CD4-positive, alpha-beta memory T cell (primary cell): Measurements from ENCODE around the gene CHD9. TPM values are rescaled to one million over a fixed set of nuclear protein-coding genes. Genes with fewer than 3 reads are reported as not detected.

ENCODE experiments used
- CTCF ChIA-PET: fragments of 350-600 bp; sonication (Branson Sonifier 250); formaldehyde crosslinking; loops from one replicate; lab custom pipeline; 2021; ENCODE audit warnings: inconsistent platforms; ENCODE audit not compliant: partially characterized antibody; lab: Charles Lee
- POLR2A ChIA-PET: fragments of 350-600 bp; sonication (Branson Sonifier 250); formaldehyde crosslinking; loops from one replicate; lab custom pipeline; 2021; ENCODE audit not compliant: partially characterized antibody; lab: Charles Lee
- DNase-seq, 5 donors: peaks; one replicate each; pipeline versions ENCODE4 v3.0.0 to v3.0.0-alpha.2; 2020 to 2022; ENCODE audit warnings: mixed read lengths in 1 of 5
- H3K27ac ChIP-seq: one replicate; pipeline ENCODE4 v1.7.0; 2013; ENCODE audit warnings: low read depth, low read length
- H3K27me3 ChIP-seq: 2 replicates; pipeline ENCODE4 v1.7.0; 2013; ENCODE audit warnings: mild to moderate bottlenecking, low read length, moderate library complexity; ENCODE audit not compliant: insufficient read depth
- H3K36me3 ChIP-seq: 2 replicates; pipeline ENCODE4 v1.7.0; 2013; ENCODE audit warnings: mild to moderate bottlenecking, low read length, moderate library complexity; ENCODE audit not compliant: insufficient read depth
- H3K4me1 ChIP-seq: 2 replicates; pipeline ENCODE4 v1.7.0; 2013; ENCODE audit warnings: mild to moderate bottlenecking, low read length, moderate library complexity; ENCODE audit not compliant: insufficient read depth
- H3K4me3 ChIP-seq, 2 donors: one replicate each; pipeline ENCODE4 v1.7.0; 2013; ENCODE audit warnings: low read length in 2 of 2, mild to moderate bottlenecking in 1 of 2
- H3K9me3 ChIP-seq, 2 donors: one replicate each; pipeline ENCODE4 v1.7.0; 2013; ENCODE audit warnings: low read length in 2 of 2, control low read depth in 1 of 2; ENCODE audit not compliant: control insufficient read depth in 1 of 2
- H3K27ac Mint-ChIP-seq, 7 donors: one replicate each; pipeline ENCODE4 v1.8.0; 2020 to 2021; ENCODE audit warnings: mixed read lengths in 7 of 7, mild to moderate bottlenecking in 6 of 7, inconsistent platforms in 3 of 7, moderate library complexity in 3 of 7
- H3K27me3 Mint-ChIP-seq, 2 donors: one replicate each; pipeline ENCODE4 v1.8.0; 2020 to 2021; ENCODE audit warnings: mixed read lengths in 2 of 2
- H3K36me3 Mint-ChIP-seq, 2 donors: one replicate each; pipeline ENCODE4 v1.8.0; 2020 to 2021; ENCODE audit warnings: mixed read lengths in 2 of 2, inconsistent platforms in 1 of 2, mild to moderate bottlenecking in 1 of 2
- H3K4me1 Mint-ChIP-seq, 4 donors: one replicate each; pipeline ENCODE4 v1.8.0; 2020 to 2021; ENCODE audit warnings: mixed read lengths in 4 of 4, mild to moderate bottlenecking in 1 of 4
- H3K4me3 Mint-ChIP-seq, 8 donors: one replicate each; pipeline ENCODE4 v1.8.0; 2020 to 2021; ENCODE audit warnings: mixed read lengths in 8 of 8, mild to moderate bottlenecking in 7 of 8, moderate library complexity in 6 of 8, inconsistent platforms in 3 of 8
- H3K9me3 Mint-ChIP-seq, 8 donors: one replicate each; pipeline ENCODE4 v1.8.0; 2020 to 2021; ENCODE audit warnings: mixed read lengths in 8 of 8, mild to moderate bottlenecking in 5 of 8, inconsistent platforms in 3 of 8, moderate library complexity in 1 of 8
- intact Hi-C: fragments of 100-400 bp; cut with micrococcal nuclease; formaldehyde crosslinking; loops from one replicate; pipeline ENCODE4 v1.15.1; 2023
- polyA plus RNA-seq, 2 donors: library from polyadenylated mRNA; unstranded; fragments of 300-500 nt; fragmentation: Illumina TruSeq; gene quantifications; one replicate each; pipeline ENCODE4 v1.2.3, GENCODE V29; 2021
- total RNA-seq, 2 experiments: library from RNA; stranded (reverse); gene quantifications; one replicate each; pipeline ENCODE4 v1.2.3, GENCODE V29; 2021

The CHD9 gene
- total and polyA plus RNA-seq, 4 experiments from 2014 or later: 22.9 to 49.7 (median 39.5) TPM

DNA sequence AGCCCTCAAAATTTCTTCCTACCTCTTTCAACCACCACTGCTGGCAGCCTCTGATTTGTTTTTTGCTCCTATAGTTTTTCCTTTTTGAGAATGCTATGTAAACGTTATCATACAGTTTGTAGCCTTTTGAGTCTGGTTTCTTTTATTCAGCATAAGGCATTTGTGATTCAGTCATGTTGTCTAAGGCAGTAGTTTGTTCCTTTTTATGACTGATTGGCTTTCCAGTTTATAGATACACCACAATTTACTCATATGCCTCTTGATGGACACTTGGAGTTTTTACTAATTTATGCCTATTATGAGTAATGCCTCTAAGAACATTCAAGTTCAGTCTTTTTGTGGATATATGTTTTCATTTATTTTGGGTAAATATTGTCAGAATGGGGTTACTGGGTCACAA, 136.6 kb downstream of the CHD9 start:
- H3K27ac Mint-ChIP-seq: no peak overlapping the region
- intact Hi-C loops: no loop called here
- POLR2A ChIA-PET: no interaction called here
- no peak overlapping the region for H3K27ac ChIP-seq
- no peak overlapping the region for H3K4me3 Mint-ChIP-seq
- H3K4me1 ChIP-seq: no peaks in the 10 kb centered on the region
- H3K9me3 Mint-ChIP-seq: peaks cover under 1 to 8% (median 4%) of the 10 kb centered on the region in 8 donors
- CTCF ChIA-PET: no interaction called here
- no peaks in the 10 kb centered on the region for H3K27me3 ChIP-seq
- peaks cover 7 to 11% of the 10 kb centered on the region in 2 donors for H3K36me3 Mint-ChIP-seq
- H3K4me3 ChIP-seq: no peak overlapping the region
- H3K4me1 Mint-ChIP-seq: peaks cover 0 to 10% (median 2%) of the 10 kb centered on the region in 4 donors
- no peaks in the 10 kb centered on the region for H3K36me3 ChIP-seq
- H3K9me3 ChIP-seq: no peaks in the 10 kb centered on the region
- no peaks in the 10 kb centered on the region for H3K27me3 Mint-ChIP-seq
- DNase-seq: no peak

DNA sequence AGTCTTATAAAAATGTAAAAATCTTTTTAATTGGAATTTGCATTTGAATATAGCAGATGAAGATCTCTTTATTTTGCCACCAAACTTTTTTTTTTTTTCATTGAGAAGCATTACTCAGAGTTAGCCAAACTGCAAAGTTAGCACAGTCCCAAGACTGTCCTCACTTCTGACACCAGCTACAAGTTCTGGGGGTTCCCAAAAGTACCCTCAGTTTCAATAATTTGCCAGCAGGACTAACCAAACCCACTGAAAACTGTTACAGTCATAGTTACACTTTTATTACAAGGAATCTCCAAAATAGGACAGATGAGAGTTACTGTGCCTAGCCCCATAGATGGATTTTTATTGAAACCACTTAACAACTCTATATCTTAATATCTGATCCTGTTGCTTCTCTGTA, 144.1 kb downstream of the CHD9 start:
- Histone ChIP-seq H3K27me3 (no peaks in the 10 kb centered on the region), H3K4me1 (no peaks in the 10 kb centered on the region), H3K9me3 (no peaks in the 10 kb centered on the region), H3K36me3 (no peaks in the 10 kb centered on the region), H3K27ac (no peak overlapping the region), H3K4me3 (no peak overlapping the region)
- intact Hi-C loops: no loop called here
- H3K27ac Mint-ChIP-seq: no peak overlapping the region
- ChIA-PET CTCF (no interaction called here), POLR2A (no interaction called here)
- no peaks in the 10 kb centered on the region for H3K27me3 Mint-ChIP-seq
- H3K36me3 Mint-ChIP-seq: peaks cover 7 to 13% of the 10 kb centered on the region in 2 donors
- peaks cover 0 to 2% (median 0%) of the 10 kb centered on the region in 8 donors for H3K9me3 Mint-ChIP-seq
- no peak for DNase-seq
- no peak overlapping the region for H3K4me3 Mint-ChIP-seq
- peaks cover 0 to 8% (median 8%) of the 10 kb centered on the region in 4 donors for H3K4me1 Mint-ChIP-seq

DNA sequence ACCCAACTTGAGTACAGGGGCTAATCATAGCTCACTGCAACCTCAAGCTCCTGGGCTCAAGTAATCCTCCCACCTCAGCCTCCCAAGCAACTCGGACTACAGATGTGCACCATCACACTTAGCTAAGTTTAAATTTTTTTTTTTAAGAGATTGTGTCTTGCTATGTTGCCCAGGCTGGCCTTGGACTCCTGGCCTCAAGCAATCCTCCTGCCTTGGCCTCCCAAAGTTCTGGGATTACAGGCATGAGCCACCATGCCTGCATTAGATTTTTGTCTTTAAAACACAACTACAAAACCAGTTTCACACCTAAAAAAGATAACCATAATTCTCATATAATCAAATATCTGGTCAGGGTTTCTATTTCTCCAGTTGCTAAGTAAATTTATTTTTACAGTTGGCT, 147.1 kb downstream of the CHD9 start:
- H3K27ac Mint-ChIP-seq: peak overlapping the region in 1 of 7 donors; percentile 33

DNA sequence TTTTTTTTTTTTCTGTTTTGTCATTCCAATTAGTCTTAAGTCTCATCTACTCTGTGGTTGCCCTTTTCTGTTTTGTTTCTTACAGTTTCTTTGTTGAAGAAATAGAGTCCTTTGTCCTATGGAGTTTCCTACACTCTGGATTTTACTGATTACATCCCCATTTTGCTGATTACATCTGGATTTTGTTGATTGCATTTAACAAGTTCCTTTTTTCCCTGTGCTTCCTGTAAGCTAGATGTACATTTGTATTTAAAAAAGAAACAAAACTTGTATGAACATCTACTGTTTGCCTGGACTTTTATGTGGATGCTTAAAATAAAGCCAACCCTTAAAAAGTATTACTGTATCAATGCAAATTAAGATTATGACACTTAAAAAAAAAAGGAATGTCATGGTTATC, 147.6 kb downstream of the CHD9 start:
- intact Hi-C loops: no loop called here
- POLR2A ChIA-PET: no interaction called here
- CTCF ChIA-PET: no interaction called here
- no peaks in the 10 kb centered on the region for H3K27me3 Mint-ChIP-seq
- H3K27ac ChIP-seq: no peak overlapping the region
- DNase-seq: no peak
- H3K4me1 ChIP-seq: no peaks in the 10 kb centered on the region
- H3K4me1 Mint-ChIP-seq: peaks cover 6 to 13% (median 9%) of the 10 kb centered on the region in 4 donors
- H3K27ac Mint-ChIP-seq: no peak overlapping the region
- H3K4me3 ChIP-seq: no peak overlapping the region
- H3K9me3 ChIP-seq: no peaks in the 10 kb centered on the region
- no peaks in the 10 kb centered on the region for H3K36me3 ChIP-seq
- no peak overlapping the region for H3K4me3 Mint-ChIP-seq
- H3K9me3 Mint-ChIP-seq: no peaks in the 10 kb centered on the region
- no peaks in the 10 kb centered on the region for H3K27me3 ChIP-seq
- H3K36me3 Mint-ChIP-seq: peaks cover 5 to 10% of the 10 kb centered on the region in 2 donors

More for the DNA sequence above, 147.1 kb downstream of the CHD9 start:
- POLR2A ChIA-PET: no interaction called here
- Histone ChIP-seq H3K27me3 (no peaks in the 10 kb centered on the region), H3K36me3 (no peaks in the 10 kb centered on the region), H3K27ac (no peak overlapping the region), H3K4me3 (no peak overlapping the region), H3K9me3 (no peaks in the 10 kb centered on the region), H3K4me1 (no peaks in the 10 kb centered on the region)
- H3K4me1 Mint-ChIP-seq: peaks cover 6 to 13% (median 8%) of the 10 kb centered on the region in 4 donors
- no peak overlapping the region for H3K4me3 Mint-ChIP-seq
- peaks cover 5 to 10% of the 10 kb centered on the region in 2 donors for H3K36me3 Mint-ChIP-seq
- CTCF ChIA-PET: no interaction called here
- no peaks in the 10 kb centered on the region for H3K9me3 Mint-ChIP-seq
- intact Hi-C loops: no loop called here
- DNase-seq: no peak
- H3K27me3 Mint-ChIP-seq: no peaks in the 10 kb centered on the region

DNA sequence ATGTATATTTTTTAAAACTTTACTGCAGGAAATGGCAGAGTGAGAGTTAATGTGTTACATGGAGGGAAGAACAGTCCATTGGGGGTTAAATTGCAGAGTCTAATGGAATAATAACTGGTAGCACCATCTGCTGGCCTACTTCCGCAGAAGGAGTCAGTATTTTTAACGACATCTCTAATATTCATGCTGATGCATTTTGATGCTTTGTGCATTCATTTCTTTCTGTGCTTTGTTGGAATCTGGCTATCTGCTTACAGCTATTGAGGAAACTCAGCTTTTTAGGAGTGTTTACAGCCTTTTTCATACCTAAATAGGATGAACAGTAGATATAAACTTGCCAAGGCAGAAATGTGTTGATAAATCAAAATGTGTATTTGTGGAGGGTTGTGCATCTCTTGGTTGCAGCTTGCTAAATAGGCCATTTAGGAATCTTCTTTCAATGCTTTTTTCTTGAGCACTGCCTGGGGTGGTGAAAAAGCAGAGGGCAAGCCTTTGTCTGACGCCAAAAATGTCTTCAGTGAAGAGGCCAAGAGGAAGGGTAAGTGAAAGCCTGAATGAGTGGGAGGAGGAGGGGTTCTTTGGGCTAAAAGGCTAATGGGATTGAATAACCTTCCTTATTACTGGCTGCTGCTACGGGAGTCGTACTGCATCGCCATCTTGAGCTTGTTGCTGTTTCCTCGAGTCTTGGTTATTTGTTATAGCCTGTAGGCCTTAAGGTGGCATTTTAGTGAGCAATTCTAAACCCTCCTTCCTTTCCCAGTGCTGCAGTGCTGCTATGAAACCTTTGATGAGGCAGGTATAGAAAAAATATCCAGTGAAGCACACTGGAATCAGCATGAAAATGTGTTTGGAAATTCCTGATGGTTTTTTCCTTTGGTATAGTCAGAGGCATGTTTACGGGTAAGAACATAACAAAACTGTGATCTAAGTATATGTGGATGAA, 153.3 kb downstream of the CHD9 start:
- Histone ChIP-seq H3K9me3 (no peaks in the 10 kb centered on the region), H3K4me1 (no peaks in the 10 kb centered on the region), H3K27ac (no peak overlapping the region), H3K36me3 (no peaks in the 10 kb centered on the region), H3K27me3 (no peaks in the 10 kb centered on the region), H3K4me3 (no peak overlapping the region)
- Mint-ChIP-seq H3K27ac (peak overlapping the region in 6 of 7 donors; percentile 33 to 79 (median 69)), H3K4me1 (peaks cover 12 to 18% (median 15%) of the 10 kb centered on the region in 4 donors), H3K9me3 (no peaks in the 10 kb centered on the region), H3K4me3 (peak overlapping the region in 7 of 8 donors; percentile 43 to 66 (median 62)), H3K27me3 (no peaks in the 10 kb centered on the region), H3K36me3 (peaks cover 4 to 5% of the 10 kb centered on the region in 2 donors)
- peak in 2 of 5 donors; percentile 4 to 5 for DNase-seq
- intact Hi-C loops: loop anchor here (1.0 to 5.0 kb wide), 2 partner anchors 76 to 153 kb away; no protein-coding TSS in a partner anchor
- CTCF ChIA-PET: interaction anchor here (0.6 to 3.6 kb wide), 5 partner anchors 10 to 322 kb away, joined by 3 to 22 read pairs (median 3); partner anchors contain the start of gene CHD9
- POLR2A ChIA-PET: interaction anchor here (0.7 kb wide), 1 partner anchor 28 kb away, joined by 3 read pairs; no protein-coding TSS in a partner anchor

DNA sequence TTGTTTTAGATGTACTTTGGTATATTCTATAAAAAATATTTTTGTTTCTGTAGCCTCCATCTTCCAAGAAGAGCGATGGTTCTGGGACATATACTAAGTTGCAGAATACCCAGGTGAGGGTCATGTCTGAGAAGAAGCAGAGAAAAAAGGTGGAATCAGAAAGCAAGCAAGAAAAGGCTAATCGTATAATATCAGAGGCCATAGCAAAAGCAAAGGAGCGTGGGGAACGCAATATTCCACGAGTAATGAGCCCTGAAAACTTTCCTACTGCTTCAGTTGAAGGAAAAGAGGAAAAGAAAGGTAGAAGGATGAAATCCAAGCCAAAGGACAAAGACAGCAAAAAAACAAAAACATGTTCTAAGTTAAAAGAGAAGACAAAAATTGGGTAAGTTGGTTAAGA, 154.6 kb downstream of the CHD9 start:
- H3K4me3 ChIP-seq: no peak overlapping the region
- H3K27ac ChIP-seq: no peak overlapping the region
- H3K4me1 ChIP-seq: no peaks in the 10 kb centered on the region
- ChIA-PET POLR2A (no interaction called here), CTCF (interaction anchor here (3.6 kb wide), 1 partner anchor 154 kb away, joined by 22 read pairs; the partner anchor contains the start of gene CHD9)
- no peak for DNase-seq
- no peaks in the 10 kb centered on the region for H3K27me3 Mint-ChIP-seq
- no peaks in the 10 kb centered on the region for H3K9me3 Mint-ChIP-seq
- intact Hi-C loops: loop anchor here (5.0 kb wide), 1 partner anchor 77 kb away; no protein-coding TSS in a partner anchor
- H3K4me1 Mint-ChIP-seq: peaks cover 9 to 18% (median 14%) of the 10 kb centered on the region in 4 donors
- H3K36me3 Mint-ChIP-seq: peaks cover 4 to 5% of the 10 kb centered on the region in 2 donors
- H3K9me3 ChIP-seq: no peaks in the 10 kb centered on the region
- peak overlapping the region in 1 of 8 donors; percentile 2 for H3K4me3 Mint-ChIP-seq
- peak overlapping the region in 2 of 7 donors; percentile 14 to 41 for H3K27ac Mint-ChIP-seq
- H3K27me3 ChIP-seq: no peaks in the 10 kb centered on the region
- no peaks in the 10 kb centered on the region for H3K36me3 ChIP-seq

DNA sequence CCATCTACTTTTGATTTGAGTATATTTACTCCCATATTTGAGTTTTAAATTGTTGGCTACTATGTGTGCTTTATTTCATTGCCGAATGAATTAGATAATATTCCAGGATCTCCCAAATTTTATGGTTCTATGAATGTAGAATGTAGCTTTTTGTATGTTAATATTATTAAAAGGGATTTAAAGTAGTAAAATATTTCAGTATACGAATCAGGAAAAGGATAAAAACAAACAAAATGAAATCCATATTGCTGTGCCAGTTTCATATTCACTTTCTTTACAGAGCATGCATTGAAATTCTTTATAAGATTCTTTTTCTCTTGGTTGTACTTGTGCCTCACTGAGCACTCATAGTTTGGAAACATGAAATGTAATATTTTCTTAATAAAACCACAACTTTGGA, 155.1 kb downstream of the CHD9 start:
- CTCF ChIA-PET: no interaction called here
- H3K4me1 Mint-ChIP-seq: peaks cover 9 to 18% (median 14%) of the 10 kb centered on the region in 4 donors
- peaks cover 4 to 5% of the 10 kb centered on the region in 2 donors for H3K36me3 Mint-ChIP-seq
- H3K9me3 Mint-ChIP-seq: no peaks in the 10 kb centered on the region
- no peak overlapping the region for H3K27ac Mint-ChIP-seq
- H3K27me3 Mint-ChIP-seq: no peaks in the 10 kb centered on the region
- no peaks in the 10 kb centered on the region for H3K27me3 ChIP-seq
- H3K9me3 ChIP-seq: no peaks in the 10 kb centered on the region
- DNase-seq: no peak
- H3K4me1 ChIP-seq: no peaks in the 10 kb centered on the region
- no peak overlapping the region for H3K4me3 ChIP-seq
- intact Hi-C loops: loop anchor here (5.0 kb wide), 1 partner anchor 78 kb away; no protein-coding TSS in a partner anchor
- H3K36me3 ChIP-seq: no peaks in the 10 kb centered on the region
- H3K4me3 Mint-ChIP-seq: no peak overlapping the region
- POLR2A ChIA-PET: no interaction called here
- H3K27ac ChIP-seq: no peak overlapping the region
